GM23338 (cell line): ENCODE results near the gene TRPC4AP. TPM values are rescaled to one million over a fixed set of nuclear protein-coding genes. Genes with fewer than 3 reads are reported as not detected.

Experiments
- ATAC-seq: fragments of 200-7000 bp; cut with Tn5 transposase; 3 replicates; pipeline ENCODE4 v1.9.1; 2020
- DNase-seq: peaks from one replicate; pipeline ENCODE4 v3.0.0-alpha.2; 2015; ENCODE audit warnings: low spot score
- H2AFZ ChIP-seq: fragments of 200-600 bp; sonication (generic); 2 replicates; pipeline ENCODE4 v1.8.0; 2016; ENCODE audit warnings: antibody characterized with exemption, mild to moderate bottlenecking, moderate library complexity
- H3F3A ChIP-seq: fragments of 200-600 bp; sonication (generic); replicated peaks from 2 replicates; pipeline ENCODE4 v1.8.0; 2017; ENCODE audit warnings: antibody characterized with exemption, mixed run types, low read depth
- H3K27ac ChIP-seq: fragments of 200-600 bp; sonication (generic); 2 replicates; pipeline ENCODE4 v1.6.1; 2016; ENCODE audit warnings: low read depth
- H3K27me3 ChIP-seq: fragments of 200-600 bp; sonication (generic); 2 replicates; pipeline ENCODE4 v1.8.0; 2016; ENCODE audit warnings: mild to moderate bottlenecking, mixed run types, moderate library complexity; ENCODE audit not compliant: insufficient read depth
- H3K36me3 ChIP-seq: fragments of 200-600 bp; sonication (generic); 2 replicates; pipeline ENCODE4 v1.8.0; 2016; ENCODE audit warnings: mild to moderate bottlenecking; ENCODE audit not compliant: insufficient read depth
- H3K4me1 ChIP-seq: fragments of 200-600 bp; sonication (generic); 2 replicates; pipeline ENCODE4 v1.8.0; 2016; ENCODE audit warnings: mild to moderate bottlenecking, moderate library complexity; ENCODE audit not compliant: insufficient read depth
- H3K4me2 ChIP-seq: fragments of 200-600 bp; sonication (generic); 2 replicates; pipeline ENCODE4 v1.7.1; 2017; ENCODE audit warnings: mixed run types
- H3K4me3 ChIP-seq: fragments of 200-600 bp; sonication (generic); 2 replicates; pipeline ENCODE4 v1.6.1; 2016; ENCODE audit warnings: mixed run types
- H3K79me2 ChIP-seq: fragments of 200-600 bp; sonication (generic); replicated peaks from 2 replicates; pipeline ENCODE4 v1.8.0; 2017; ENCODE audit warnings: mild to moderate bottlenecking; ENCODE audit not compliant: insufficient read depth
- H3K9me2 ChIP-seq: fragments of 200-600 bp; sonication (generic); 2 replicates; pipeline ENCODE4 v1.8.0; 2017; ENCODE audit not compliant: insufficient read depth
- H4K20me1 ChIP-seq: fragments of 200-600 bp; sonication (generic); replicated peaks from 2 replicates; pipeline ENCODE4 v1.8.0; 2017; ENCODE audit warnings: mild to moderate bottlenecking; ENCODE audit not compliant: insufficient read depth
- H3K27ac Mint-ChIP-seq: 2 replicates; pipeline ENCODE4 v1.8.0; 2020; ENCODE audit warnings: inconsistent platforms, mild to moderate bottlenecking, moderate library complexity, mixed read lengths
- H3K27me3 Mint-ChIP-seq: 3 replicates; pipeline ENCODE4 v1.8.0; 2022; ENCODE audit warnings: low read depth, mild to moderate bottlenecking, moderate library complexity, mixed read lengths, inconsistent platforms; ENCODE audit not compliant: insufficient read depth, poor library complexity
- H3K36me3 Mint-ChIP-seq: 3 replicates; pipeline ENCODE4 v1.8.0; 2021; ENCODE audit warnings: low read depth, mild to moderate bottlenecking, inconsistent platforms, moderate library complexity, mixed read lengths
- H3K4me1 Mint-ChIP-seq: 3 replicates; pipeline ENCODE4 v1.8.0; 2020; ENCODE audit warnings: mild to moderate bottlenecking, inconsistent platforms, mixed read lengths
- H3K4me3 Mint-ChIP-seq: 3 replicates; pipeline ENCODE4 v1.8.0; 2021; ENCODE audit warnings: moderate library complexity, mild to moderate bottlenecking, inconsistent platforms, mixed read lengths
- H3K9me3 Mint-ChIP-seq: 3 replicates; pipeline ENCODE4 v1.8.0; 2020; ENCODE audit warnings: moderate library complexity, mild to moderate bottlenecking, inconsistent platforms, mixed read lengths
- CREB1 ChIP-seq: fragments of 250-450 bp; sonication (Bioruptor Pico); IDR thresholded peaks from 2 replicates; pipeline ENCODE4 v1.5.0; 2020; ENCODE audit warnings: low read depth, mild to moderate bottlenecking, moderate library complexity
- CTCF ChIP-seq, 2 experiments: fragments of 200-600 bp in 1 of 2; sonication (generic) in 1 of 2; conservative IDR thresholded peaks; 2 replicates each; pipeline versions ENCODE4 v1.5.1 to v1.6.1; 2016 to 2017; ENCODE audit warnings: antibody characterized with exemption in 2 of 2, low read depth in 2 of 2, mild to moderate bottlenecking in 2 of 2, moderate library complexity in 1 of 2
- ETS1 ChIP-seq: IDR thresholded peaks from 2 replicates; pipeline ENCODE4 v1.6.1; 2016; ENCODE audit warnings: antibody characterized with exemption
- EZH2 ChIP-seq: fragments of 200-600 bp; sonication (generic); IDR thresholded peaks from one replicate; pipeline ENCODE4 v1.8.0; 2017; ENCODE audit warnings: antibody characterized with exemption, mild to moderate bottlenecking, low read depth; ENCODE audit not compliant: unreplicated experiment
- EZH2phosphoT487 ChIP-seq: fragments of 200-600 bp; sonication (generic); IDR thresholded peaks from one replicate; pipeline ENCODE4 v1.8.1; 2018; ENCODE audit warnings: antibody characterized with exemption; ENCODE audit not compliant: unreplicated experiment
- JUNB ChIP-seq: IDR thresholded peaks from one replicate; pipeline ENCODE4 v1.6.1; 2016; ENCODE audit warnings: antibody characterized with exemption; ENCODE audit not compliant: unreplicated experiment
- NANOG ChIP-seq: IDR thresholded peaks from 2 replicates; pipeline ENCODE4 v1.6.1; 2016; ENCODE audit warnings: antibody characterized with exemption, borderline replicate concordance
- POLR2AphosphoS5 ChIP-seq: IDR thresholded peaks from 2 replicates; pipeline ENCODE4 v1.6.1; 2016; ENCODE audit warnings: antibody characterized with exemption, low read depth
- REST ChIP-seq: IDR thresholded peaks from one replicate; pipeline ENCODE4 v1.6.1; 2018; ENCODE audit warnings: antibody characterized with exemption; ENCODE audit not compliant: unreplicated experiment
- STAT1 ChIP-seq: IDR thresholded peaks from one replicate; pipeline ENCODE4 v1.6.1; 2016; ENCODE audit warnings: antibody characterized with exemption; ENCODE audit not compliant: unreplicated experiment
- ZNF114 ChIP-seq: fragments of 250-450 bp; sonication (Bioruptor Pico); IDR thresholded peaks from 2 replicates; pipeline ENCODE4 v1.5.0; 2020; ENCODE audit warnings: mild to moderate bottlenecking, moderate library complexity
- ZNF331 ChIP-seq: fragments of 250-450 bp; sonication (Bioruptor Pico); IDR thresholded peaks from 2 replicates; pipeline ENCODE4 v1.5.0; 2020; ENCODE audit warnings: low read depth, mild to moderate bottlenecking, moderate library complexity
- ZNF462 ChIP-seq: fragments of 250-450 bp; sonication (Bioruptor Pico); IDR thresholded peaks from 2 replicates; pipeline ENCODE4 v1.5.0; 2020; ENCODE audit warnings: mild to moderate bottlenecking, moderate library complexity
- polyA plus RNA-seq: library from polyadenylated mRNA; unstranded; fragments of >200 nt; fragmentation: Nextera tagmentation; extraction: Ambion mirVana; gene quantifications from 2 replicates; pipeline ENCODE4 v1.2.1, GENCODE V29; 2016
- total RNA-seq: library from RNA; depleted of rRNA; stranded (reverse); fragments of >200 nt; shearing (Covaris generic); gene quantifications from 2 replicates; pipeline ENCODE4 v1.2.3, GENCODE V29; 2014

Gene TRPC4AP
- total and polyA plus RNA-seq, 2 experiments from 2014 or later: 48.8 to 89.5 TPM

- H3K27ac Mint-ChIP-seq: no peak overlapping the region
- no peaks in the 10 kb centered on the region; the same call in none of the 3 replicates for H3K4me1 Mint-ChIP-seq
- TF ChIP-seq ETS1 (no peak), CTCF (conservative IDR thresholded peaks at IDR 0.05; ENCODE audit: low read depth in 2 of 2) (no peak), ZNF462 (no peak), EZH2phosphoT487 (no peak), JUNB (no peak), CREB1 (CRISPR knock-in tag) (no peak), ZNF331 (CRISPR knock-in tag) (no peak), REST (no peak), EZH2 (no peak), ZNF114 (CRISPR knock-in tag) (no peak), POLR2AphosphoS5 (no peak), STAT1 (no peak), NANOG (no peak)
- Histone ChIP-seq H3K9me2 (no peaks in the 10 kb centered on the region), H3F3A (0 out of 2 replicates have a peak, but pooled peaks cover 2% of the 10 kb centered on the region), H3K4me3 (no peak overlapping the region), H3K27me3 (no peaks in the 10 kb centered on the region), H4K20me1 (no peaks in the 10 kb centered on the region), H3K4me2 (no peak overlapping the region), H3K36me3 (no peaks in the 10 kb centered on the region), H3K79me2 (no peaks in the 10 kb centered on the region), H3K4me1 (no peaks in the 10 kb centered on the region), H3K27ac (no peak overlapping the region), H2AFZ (no peak overlapping the region)
- no peaks in the 10 kb centered on the region for H3K36me3 Mint-ChIP-seq
- H3K9me3 Mint-ChIP-seq: no peaks in the 10 kb centered on the region
- H3K4me3 Mint-ChIP-seq: no peak overlapping the region
- no peak for ATAC-seq
- peaks cover 5% of the 10 kb centered on the region for H3K27me3 Mint-ChIP-seq
- DNase-seq: no peak
These were observed 120.9 kb downstream of the TRPC4AP start for GRCh38 chr20:34971561-34972235.
